Smooth muscle cell (in vitro differentiated cells): ENCODE measurements around the gene OSBPL5. TPM values are rescaled to one million over a fixed set of nuclear protein-coding genes. Genes with fewer than 3 reads are reported as not detected.

Source experiments
- DNase-seq: peaks from one replicate; lab custom pipeline; 2025; ENCODE audit not compliant: unreplicated experiment; lab: John Stamatoyannopoulos, UW
- H2AFZ ChIP-seq: fragments of 200-600 bp; sonication (generic); 2 replicates; pipeline ENCODE4 v1.6.0; 2016; ENCODE audit warnings: antibody characterized with exemption, low read depth, mild to moderate bottlenecking
- H3F3A ChIP-seq: fragments of 200-600 bp; sonication (generic); 2 replicates; pipeline ENCODE4 v1.6.0; 2017; ENCODE audit warnings: antibody characterized with exemption, low read depth
- H3K27ac ChIP-seq: fragments of 200-600 bp; sonication (generic); 2 replicates; pipeline ENCODE4 v1.5.1; 2016; ENCODE audit warnings: low read depth, mild to moderate bottlenecking
- H3K27me3 ChIP-seq: fragments of 200-600 bp; sonication (generic); 2 replicates; pipeline ENCODE4 v1.6.1; 2016; ENCODE audit warnings: low read depth, mild to moderate bottlenecking
- H3K36me3 ChIP-seq: fragments of 200-600 bp; sonication (generic); 2 replicates; pipeline ENCODE4 v1.5.1; 2016; ENCODE audit warnings: low read depth
- H3K4me1 ChIP-seq: fragments of 200-600 bp; sonication (generic); 2 replicates; pipeline ENCODE4 v1.5.1; 2016; ENCODE audit warnings: low read depth
- H3K4me2 ChIP-seq: fragments of 200-600 bp; sonication (generic); 2 replicates; pipeline ENCODE4 v1.6.0; 2016; ENCODE audit warnings: mild to moderate bottlenecking
- H3K4me3 ChIP-seq: fragments of 200-600 bp; sonication (generic); 2 replicates; pipeline ENCODE4 v1.5.1; 2016; ENCODE audit warnings: mild to moderate bottlenecking
- H3K79me2 ChIP-seq: fragments of 200-600 bp; sonication (generic); 2 replicates; pipeline ENCODE4 v1.6.0; 2016; ENCODE audit warnings: low read depth, mild to moderate bottlenecking
- H3K9ac ChIP-seq: fragments of 200-600 bp; sonication (generic); 2 replicates; pipeline ENCODE4 v1.6.0; 2016; ENCODE audit warnings: low read depth
- H3K9me3 ChIP-seq: fragments of 200-600 bp; sonication (generic); replicated peaks from 2 replicates; pipeline ENCODE4 v1.5.1; 2016; ENCODE audit warnings: low read depth
- H4K20me1 ChIP-seq: fragments of 200-600 bp; sonication (generic); 2 replicates; pipeline ENCODE4 v1.6.0; 2016; ENCODE audit warnings: low read depth
- WGBS: methylation state at CpG from one replicate; pipeline ENCODE4 v1.1.7; 2016; ENCODE audit warnings: low lambda C conversion rate; 5-methylcytosine and 5-hydroxymethylcytosine counted together
- polyA plus RNA-seq: library from polyadenylated mRNA; unstranded; fragments of >200 nt; fragmentation: Nextera tagmentation; extraction: Ambion mirVana; gene quantifications from 2 replicates; pipeline ENCODE4 v1.2.1, GENCODE V29; 2016
- total RNA-seq: library from RNA; depleted of rRNA; stranded (reverse); fragments of >200 nt; gene quantifications from 2 replicates; pipeline ENCODE4 v1.2.3, GENCODE V29; 2014
- TF ChIP-seq, protein P1 (sequence below): fragments of 200-600 bp; sonication (generic); IDR thresholded peaks from 2 replicates; pipeline ENCODE4 v1.5.1; 2017; ENCODE audit warnings: borderline replicate concordance, mild to moderate bottlenecking, antibody characterized with exemption; ENCODE audit not compliant: insufficient read depth, poor library complexity, severe bottlenecking

Gene OSBPL5
- total and polyA plus RNA-seq, 2 experiments from 2014 or later = 27.3 to 43.4 TPM

DNA sequence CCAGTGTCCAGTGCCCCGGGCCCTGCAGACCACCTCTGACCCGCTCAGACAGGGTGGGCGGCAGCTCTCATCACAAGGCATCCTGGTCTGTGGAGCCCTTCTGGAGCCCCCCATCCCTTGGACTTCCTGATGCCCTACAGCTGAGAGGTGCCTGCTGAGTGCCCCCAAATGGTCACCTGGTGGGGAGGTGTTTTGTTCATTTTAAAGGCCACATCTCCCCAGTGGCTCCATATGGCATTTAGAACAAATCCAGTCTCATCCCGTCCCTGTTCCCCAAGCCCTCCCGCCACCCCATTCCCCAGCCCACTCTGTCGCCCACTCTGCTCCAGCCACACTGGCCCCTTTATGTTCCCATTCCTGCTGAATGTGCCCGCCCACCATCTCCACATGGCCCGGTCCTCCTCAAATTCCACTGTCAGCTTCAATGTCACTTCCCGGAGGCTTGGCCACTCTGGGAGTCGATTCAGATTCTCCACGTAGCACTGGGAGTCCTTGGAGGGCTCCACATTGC, 32.8 kb downstream of the OSBPL5 start:
- Histone ChIP-seq H3K27me3 (no peaks in the 10 kb centered on the region), H3K4me1 (peaks cover 4% of the 10 kb centered on the region), H2AFZ (no peak overlapping the region), H3K9ac (no peak overlapping the region), H3K27ac (no peak overlapping the region), H3K36me3 (no peaks in the 10 kb centered on the region), H3K79me2 (peaks cover 7% of the 10 kb centered on the region), H4K20me1 (peaks cover 97% of the 10 kb centered on the region), H3F3A (no peaks in the 10 kb centered on the region), H3K9me3 (no peaks in the 10 kb centered on the region), H3K4me2 (no peak overlapping the region), H3K4me3 (no peak overlapping the region)
- no peak for DNase-seq
- WGBS = 87% methylated on average over 11 of the region's 11 CpGs
- TF ChIP-seq, protein P1, sequence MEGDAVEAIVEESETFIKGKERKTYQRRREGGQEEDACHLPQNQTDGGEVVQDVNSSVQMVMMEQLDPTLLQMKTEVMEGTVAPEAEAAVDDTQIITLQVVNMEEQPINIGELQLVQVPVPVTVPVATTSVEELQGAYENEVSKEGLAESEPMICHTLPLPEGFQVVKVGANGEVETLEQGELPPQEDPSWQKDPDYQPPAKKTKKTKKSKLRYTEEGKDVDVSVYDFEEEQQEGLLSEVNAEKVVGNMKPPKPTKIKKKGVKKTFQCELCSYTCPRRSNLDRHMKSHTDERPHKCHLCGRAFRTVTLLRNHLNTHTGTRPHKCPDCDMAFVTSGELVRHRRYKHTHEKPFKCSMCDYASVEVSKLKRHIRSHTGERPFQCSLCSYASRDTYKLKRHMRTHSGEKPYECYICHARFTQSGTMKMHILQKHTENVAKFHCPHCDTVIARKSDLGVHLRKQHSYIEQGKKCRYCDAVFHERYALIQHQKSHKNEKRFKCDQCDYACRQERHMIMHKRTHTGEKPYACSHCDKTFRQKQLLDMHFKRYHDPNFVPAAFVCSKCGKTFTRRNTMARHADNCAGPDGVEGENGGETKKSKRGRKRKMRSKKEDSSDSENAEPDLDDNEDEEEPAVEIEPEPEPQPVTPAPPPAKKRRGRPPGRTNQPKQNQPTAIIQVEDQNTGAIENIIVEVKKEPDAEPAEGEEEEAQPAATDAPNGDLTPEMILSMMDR = no peak

DNA sequence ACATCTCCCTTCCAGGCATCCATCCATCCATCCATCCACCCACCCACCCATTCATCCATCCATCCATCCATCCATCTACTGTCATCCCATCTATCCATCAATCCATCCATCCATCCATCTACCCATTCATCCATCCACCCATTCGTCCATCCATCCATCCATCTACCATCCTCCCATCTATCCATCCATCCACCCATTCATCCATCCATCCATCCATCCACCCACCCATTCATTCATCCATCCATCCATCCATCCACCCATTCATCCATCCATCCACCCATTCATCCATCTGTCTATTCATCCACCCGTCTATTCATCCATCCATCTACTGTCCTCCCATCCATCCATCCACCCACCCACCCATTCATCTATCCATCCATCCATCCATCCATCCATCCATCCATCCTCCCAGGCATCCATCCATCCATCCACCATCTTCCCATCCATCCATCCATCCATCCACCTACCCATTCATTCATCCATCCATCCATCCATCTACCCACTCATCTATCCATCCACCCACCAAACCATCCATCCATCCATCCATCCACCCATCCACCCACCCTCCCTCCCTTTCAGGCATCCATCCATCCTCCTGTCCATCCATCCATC, 33.7 kb downstream of the OSBPL5 start:
- Histone ChIP-seq H3K27ac (no peak overlapping the region), H3K4me2 (no peak overlapping the region), H3K4me1 (peaks cover 4% of the 10 kb centered on the region), H3K4me3 (no peak overlapping the region), H3F3A (no peaks in the 10 kb centered on the region), H3K36me3 (no peaks in the 10 kb centered on the region), H3K27me3 (no peaks in the 10 kb centered on the region), H3K9me3 (no peaks in the 10 kb centered on the region), H3K79me2 (peaks cover 4% of the 10 kb centered on the region), H4K20me1 (peaks cover 89% of the 10 kb centered on the region), H3K9ac (no peak overlapping the region), H2AFZ (no peak overlapping the region)
- WGBS = 94% methylated on average over 2 of the region's 2 CpGs
- DNase-seq = no peak
- TF ChIP-seq, protein P1 = no peak

DNA sequence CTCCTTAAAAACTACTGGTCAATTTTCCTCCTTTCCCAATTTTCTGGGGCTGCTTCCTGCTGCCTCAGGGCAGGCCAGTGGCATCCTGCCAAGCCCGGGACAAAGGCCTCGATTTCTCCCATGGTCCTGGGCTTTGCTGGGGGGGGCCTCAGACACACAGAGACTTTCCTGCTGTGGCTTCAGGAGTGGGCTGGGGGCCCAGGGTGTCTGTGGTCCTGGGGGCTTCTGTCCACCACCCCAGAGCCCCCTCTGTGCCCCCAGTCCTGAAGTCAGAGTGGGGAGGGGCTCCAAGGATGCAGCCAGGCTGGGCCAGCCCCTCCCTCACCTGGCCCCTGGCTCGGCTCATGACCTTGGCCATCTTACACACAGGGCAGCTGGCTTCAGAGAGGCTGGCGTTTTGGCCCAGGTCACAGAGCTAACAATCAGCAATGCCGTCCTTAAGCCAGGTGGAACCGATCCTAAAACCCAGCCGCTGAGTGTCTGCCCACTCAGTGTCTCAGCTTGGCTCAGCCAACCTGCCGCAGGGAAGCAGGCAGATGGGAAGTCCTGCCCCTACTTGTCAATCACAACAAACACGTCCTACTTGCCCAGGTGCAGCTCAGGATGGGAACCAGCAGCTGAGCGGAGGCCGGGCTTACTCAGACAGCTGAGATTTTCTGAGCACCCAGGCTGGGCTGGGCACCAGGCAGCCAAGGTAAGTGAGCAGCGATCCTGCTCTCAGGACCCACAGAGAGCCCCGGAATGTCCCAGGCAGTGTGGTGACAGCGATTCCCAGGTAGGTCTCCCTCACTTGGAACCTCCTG, 34.6 kb downstream of the OSBPL5 start:
- no peaks in the 10 kb centered on the region for H3K9me3 ChIP-seq
- no peak overlapping the region for H3K9ac ChIP-seq
- H3K4me2 ChIP-seq = no peak overlapping the region
- no peak for DNase-seq
- H3K27ac ChIP-seq = no peak overlapping the region
- no peaks in the 10 kb centered on the region for H3K27me3 ChIP-seq
- no peaks in the 10 kb centered on the region for H3K36me3 ChIP-seq
- TF ChIP-seq, protein P1 = no peak
- H3K4me1 ChIP-seq = no peaks in the 10 kb centered on the region
- peaks cover 4% of the 10 kb centered on the region for H3K79me2 ChIP-seq
- no peak overlapping the region for H3K4me3 ChIP-seq
- H4K20me1 ChIP-seq = peaks cover 79% of the 10 kb centered on the region
- H3F3A ChIP-seq = no peaks in the 10 kb centered on the region
- H2AFZ ChIP-seq = no peak overlapping the region
- 87% methylated on average over 14 of the region's 14 CpGs for WGBS
